Measurements from ENCODE around the gene CDH22.

CDH22 gene

GRCh38 chr20:46139908-46140482 lies 168.3 kb downstream of the CDH22 start:
- no peak for DNase-seq (ENCODE audit: low read depth)

GRCh38 chr20:46139266-46139889 lies 168.9 kb downstream of the CDH22 start:
- DNase-seq (ENCODE audit: low read depth) = no peak

GRCh38 chr20:46137816-46138215 lies 170.5 kb downstream of the CDH22 start:
- no peak for DNase-seq (ENCODE audit: low read depth)

- no peak for DNase-seq (ENCODE audit: low read depth)
Observed at GRCh38 chr20:46135856-46136633, 172.3 kb downstream of the CDH22 start.

- no peak for DNase-seq (ENCODE audit: low read depth)
Observed at GRCh38 chr20:46134716-46135115, 173.6 kb downstream of the CDH22 start.

GRCh38 chr20:46133886-46134654 lies 174.2 kb downstream of the CDH22 start:
- no peak for DNase-seq (ENCODE audit: low read depth)

- peak; percentile 47 for DNase-seq (ENCODE audit: low read depth)
Observed at GRCh38 chr20:46132705-46133120, 175.6 kb downstream of the CDH22 start.

GRCh38 chr20:46131396-46131795 lies 176.9 kb downstream of the CDH22 start:
- no peak for DNase-seq (ENCODE audit: low read depth)

- no peak for DNase-seq (ENCODE audit: low read depth)
Observed at GRCh38 chr20:46130534-46130933, 177.8 kb downstream of the CDH22 start.

- DNase-seq (ENCODE audit: low read depth) = no peak
Observed at GRCh38 chr20:46129955-46130481, 178.3 kb downstream of the CDH22 start.

GRCh38 chr20:46128310-46129151 lies 179.8 kb downstream of the CDH22 start:
- DNase-seq (ENCODE audit: low read depth) = no peak

- no peak for DNase-seq (ENCODE audit: low read depth)
Observed at GRCh38 chr20:46127396-46128010, 180.8 kb downstream of the CDH22 start.

- no peak for DNase-seq (ENCODE audit: low read depth)
Observed at GRCh38 chr20:46126440-46127056, 181.8 kb downstream of the CDH22 start.

Measured in stimulated activated CD8-positive, alpha-beta memory T cell treated with anti-CD3 and anti-CD28 coated beads, Interleukin-4, amount 100 ng/mL, for 24 hours (primary cell).